GM19328 (cell line): ENCODE results near the gene GPR17.

Source experiments
- ATAC-seq: cut with Tn5 transposase; IDR thresholded peaks from one replicate; pipeline ENCODE4 v1.9.1; 2021; ENCODE audit warnings: mild to moderate bottlenecking, moderate library complexity; ENCODE audit not compliant: unreplicated experiment

The GPR17 gene

DNA sequence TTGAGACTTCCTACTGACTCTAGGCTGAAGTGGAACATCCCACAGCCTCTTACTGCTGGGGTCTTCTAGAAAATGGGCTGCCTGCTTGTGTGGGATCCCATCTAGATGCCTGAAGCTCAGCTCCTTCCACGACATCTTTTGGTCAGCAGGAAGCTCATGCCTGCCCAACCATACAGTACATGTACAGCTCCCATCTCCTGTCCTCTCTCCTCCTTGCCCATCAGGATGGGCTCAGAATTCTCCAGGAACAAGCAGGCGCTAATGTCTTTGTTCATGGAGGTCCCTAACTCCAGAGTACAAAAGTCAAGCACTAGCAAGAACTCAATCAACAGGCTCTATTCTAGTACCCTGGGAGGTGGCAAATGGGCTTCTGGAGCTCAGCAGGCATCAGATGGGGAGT, 31.7 kb upstream of the GPR17 start:
- no peak for ATAC-seq

DNA sequence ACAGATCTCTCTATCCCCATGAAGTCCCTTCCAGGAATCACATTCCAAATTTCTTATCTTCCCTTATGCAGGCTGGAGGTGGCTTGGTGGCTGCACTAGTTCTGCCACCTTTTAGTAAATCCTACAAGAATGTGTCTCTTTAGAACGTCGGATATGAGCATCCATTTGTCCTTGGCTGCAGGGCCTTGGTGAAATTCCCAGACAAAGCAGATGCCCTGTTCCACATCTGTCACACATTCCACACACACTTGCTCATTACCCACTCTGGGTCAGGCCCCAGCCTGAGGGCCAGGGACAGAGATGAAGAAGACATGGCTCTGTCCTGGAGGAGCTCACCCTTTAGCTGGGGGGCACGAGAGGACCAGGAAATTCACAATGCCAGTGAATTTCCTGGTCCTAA, 31.2 kb upstream of the GPR17 start:
- ATAC-seq = no peak

DNA sequence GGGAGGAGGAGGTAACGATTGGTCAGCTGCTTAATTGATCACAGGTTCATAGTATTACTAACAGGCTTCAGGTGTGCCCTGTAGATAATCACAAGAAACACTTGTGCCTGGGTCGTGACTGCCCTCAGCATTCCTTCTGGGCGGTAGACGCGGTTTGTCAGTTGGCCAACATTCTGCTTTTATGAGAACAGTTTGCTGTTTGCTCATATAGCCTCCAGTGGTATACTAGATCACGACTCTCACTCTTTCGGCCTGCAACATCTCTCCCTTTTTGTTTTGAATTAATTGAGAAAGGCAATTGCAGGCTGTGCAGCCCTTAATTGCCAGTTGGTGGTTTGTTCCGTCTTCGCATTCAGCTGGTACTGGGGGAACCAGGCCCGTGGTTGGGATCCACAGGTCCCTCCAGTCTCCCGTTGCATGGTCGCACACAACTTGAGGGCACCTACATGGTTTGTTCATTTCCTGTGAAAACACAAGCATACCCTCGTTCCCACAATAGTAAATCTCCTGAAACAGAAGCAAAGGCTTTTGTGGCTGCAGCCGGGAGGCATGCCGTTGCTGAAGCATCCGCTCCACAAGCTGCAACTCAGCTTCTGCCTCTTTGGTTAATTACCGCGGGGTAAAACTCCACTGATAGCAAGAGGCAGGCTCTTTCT, 30.3 kb upstream of the GPR17 start:
- no peak for ATAC-seq

DNA sequence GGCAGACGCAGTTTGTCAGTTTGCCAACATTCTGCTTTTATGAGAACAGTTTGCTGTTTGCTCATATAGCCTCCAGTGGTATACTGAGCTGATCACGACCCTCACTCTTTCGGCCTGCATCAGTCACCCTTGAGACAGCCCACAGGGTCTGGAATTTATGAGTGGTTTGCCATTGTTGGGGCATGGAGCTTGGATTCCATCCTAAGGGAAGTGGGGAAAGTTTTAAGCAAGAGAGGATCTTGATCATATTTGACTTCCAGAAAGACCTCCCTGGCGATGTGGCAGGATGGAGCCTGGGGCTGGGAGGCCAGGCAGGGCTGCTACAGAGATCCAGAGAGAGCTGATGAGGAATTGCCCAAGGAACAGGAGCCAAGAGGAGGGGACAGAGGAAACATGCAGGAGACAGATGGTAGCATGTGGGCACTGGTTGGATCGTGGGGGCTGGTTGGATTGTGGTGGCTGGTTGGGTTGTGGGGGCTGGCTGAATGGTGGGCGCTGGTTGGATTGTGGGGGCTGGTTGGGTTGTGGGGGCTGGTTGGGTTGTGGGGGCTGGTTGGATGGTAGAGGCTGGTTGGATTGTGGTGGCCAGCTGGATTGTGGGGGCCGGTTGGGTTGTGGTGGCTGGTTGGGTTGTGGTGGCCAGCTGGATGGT, 27.3 kb upstream of the GPR17 start:
- ATAC-seq = no peak

GRCh38 chr2:127619203-127619590, 26.8 kb upstream of the GPR17 start:
- ATAC-seq = no peak

GRCh38 chr2:127619877-127620705, 25.9 kb upstream of the GPR17 start:
- no peak for ATAC-seq

- ATAC-seq = no peak
These were observed 25.1 kb upstream of the GPR17 start for GRCh38 chr2:127620866-127621265.

GRCh38 chr2:127621981-127622431, 23.9 kb upstream of the GPR17 start:
- ATAC-seq = no peak

- ATAC-seq = no peak
These were observed 23.2 kb upstream of the GPR17 start for GRCh38 chr2:127622561-127623387.

DNA sequence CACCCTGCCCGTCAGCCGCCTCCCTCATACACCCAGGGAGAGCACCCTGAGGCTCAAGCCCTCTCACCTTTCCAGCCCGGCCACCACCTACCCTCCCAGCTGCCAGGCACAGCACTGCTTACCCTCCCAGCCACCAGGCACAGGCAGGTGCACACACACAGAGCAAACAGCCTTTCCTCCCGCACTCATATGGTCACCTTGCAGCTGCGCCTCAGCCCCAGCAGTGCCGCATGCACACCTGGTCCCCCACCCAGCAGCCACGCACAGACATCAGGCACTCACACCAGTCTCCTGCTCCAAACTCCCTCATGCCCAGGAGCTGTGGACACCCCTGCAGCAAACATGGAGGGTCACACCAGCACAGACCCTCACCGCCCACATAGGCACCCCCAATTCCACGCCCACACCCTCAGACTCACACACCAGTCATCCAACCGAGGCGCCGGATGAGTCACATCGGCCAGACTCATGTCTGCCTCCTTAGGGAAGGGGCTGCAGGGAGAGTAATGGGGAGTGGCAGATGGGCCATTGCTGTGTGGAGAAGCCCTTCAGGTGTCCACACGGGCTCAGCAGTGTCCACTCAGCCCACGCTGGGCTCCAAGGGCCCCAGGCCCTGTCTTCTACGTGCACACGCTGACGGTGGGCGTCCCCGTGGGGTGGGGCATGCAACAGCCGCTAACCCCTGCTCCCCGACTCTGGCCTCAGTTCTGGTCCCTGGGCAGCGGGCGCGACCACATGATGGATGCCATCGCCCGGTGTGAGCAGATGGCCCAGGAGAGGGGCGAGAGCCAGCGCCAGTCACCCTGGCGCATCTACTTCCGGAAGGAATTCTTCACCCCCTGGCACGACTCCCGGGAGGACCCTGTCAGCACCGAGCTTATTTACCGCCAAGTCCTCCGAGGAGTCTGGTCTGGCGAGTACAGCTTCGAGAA, 22.3 kb upstream of the GPR17 start:
- ATAC-seq = no peak

GRCh38 chr2:127624320-127624755, 21.6 kb upstream of the GPR17 start:
- ATAC-seq = no peak

GRCh38 chr2:127624756-127625571, 21.0 kb upstream of the GPR17 start:
- ATAC-seq = no peak

DNA sequence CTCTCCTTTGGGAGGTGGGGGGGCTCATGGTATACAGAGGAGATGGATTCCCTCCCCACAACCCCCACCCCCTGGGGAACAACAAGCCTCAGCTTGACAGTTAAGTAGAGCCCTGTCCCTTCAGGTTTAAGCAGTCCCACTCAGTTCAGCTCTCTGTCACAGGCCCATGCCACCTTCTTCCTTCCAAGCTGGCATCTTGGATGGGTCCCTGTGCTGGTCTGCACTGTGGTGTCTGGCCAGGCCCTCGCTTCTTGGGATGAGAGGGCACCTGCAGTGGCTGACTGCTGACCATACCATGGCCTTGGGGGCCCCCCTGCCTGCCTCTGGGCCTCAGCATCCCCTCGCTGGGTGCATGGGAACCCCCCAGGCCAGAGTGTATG, 20.4 kb upstream of the GPR17 start:
- ATAC-seq = no peak

- no peak for ATAC-seq
These were observed 19.8 kb upstream of the GPR17 start for GRCh38 chr2:127626175-127626574.

DNA sequence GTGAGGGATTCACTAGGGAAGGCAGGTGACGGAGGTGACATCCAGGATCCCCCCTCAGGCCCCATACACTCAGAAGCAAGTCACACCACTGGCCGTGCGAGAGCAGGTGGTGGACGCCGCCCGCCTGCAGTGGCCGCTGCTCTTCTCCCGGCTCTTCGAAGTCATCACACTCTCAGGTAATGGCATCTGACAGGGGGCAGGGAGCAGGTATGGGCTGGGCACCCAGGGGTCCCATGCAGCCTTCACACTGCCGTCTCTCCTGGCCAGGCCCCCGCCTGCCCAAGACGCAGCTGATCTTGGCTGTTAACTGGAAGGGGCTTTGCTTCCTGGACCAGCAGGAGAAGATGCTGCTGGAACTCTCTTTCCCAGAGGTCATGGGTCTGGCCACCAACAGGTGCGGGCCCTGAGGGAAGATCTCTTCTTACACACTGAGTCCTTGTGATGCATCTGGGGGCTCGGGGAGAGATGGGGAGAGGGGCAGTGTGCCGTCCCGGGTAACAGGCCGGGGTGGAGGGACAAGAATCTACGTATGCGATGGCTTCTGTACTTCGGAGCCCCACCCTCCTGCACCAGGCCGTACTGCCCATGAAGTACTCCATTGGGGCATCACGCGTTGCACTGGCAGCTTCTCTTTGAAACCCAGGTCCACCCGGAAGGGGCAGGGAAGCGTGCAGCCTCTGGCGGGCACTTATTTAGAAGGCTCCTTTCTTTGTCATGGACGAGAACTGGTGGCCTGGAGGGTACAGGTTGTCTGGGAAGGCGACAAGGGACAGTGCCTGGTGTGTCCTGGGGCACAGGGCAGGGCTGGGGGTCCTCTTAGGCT, 18.8 kb upstream of the GPR17 start:
- no peak for ATAC-seq

DNA sequence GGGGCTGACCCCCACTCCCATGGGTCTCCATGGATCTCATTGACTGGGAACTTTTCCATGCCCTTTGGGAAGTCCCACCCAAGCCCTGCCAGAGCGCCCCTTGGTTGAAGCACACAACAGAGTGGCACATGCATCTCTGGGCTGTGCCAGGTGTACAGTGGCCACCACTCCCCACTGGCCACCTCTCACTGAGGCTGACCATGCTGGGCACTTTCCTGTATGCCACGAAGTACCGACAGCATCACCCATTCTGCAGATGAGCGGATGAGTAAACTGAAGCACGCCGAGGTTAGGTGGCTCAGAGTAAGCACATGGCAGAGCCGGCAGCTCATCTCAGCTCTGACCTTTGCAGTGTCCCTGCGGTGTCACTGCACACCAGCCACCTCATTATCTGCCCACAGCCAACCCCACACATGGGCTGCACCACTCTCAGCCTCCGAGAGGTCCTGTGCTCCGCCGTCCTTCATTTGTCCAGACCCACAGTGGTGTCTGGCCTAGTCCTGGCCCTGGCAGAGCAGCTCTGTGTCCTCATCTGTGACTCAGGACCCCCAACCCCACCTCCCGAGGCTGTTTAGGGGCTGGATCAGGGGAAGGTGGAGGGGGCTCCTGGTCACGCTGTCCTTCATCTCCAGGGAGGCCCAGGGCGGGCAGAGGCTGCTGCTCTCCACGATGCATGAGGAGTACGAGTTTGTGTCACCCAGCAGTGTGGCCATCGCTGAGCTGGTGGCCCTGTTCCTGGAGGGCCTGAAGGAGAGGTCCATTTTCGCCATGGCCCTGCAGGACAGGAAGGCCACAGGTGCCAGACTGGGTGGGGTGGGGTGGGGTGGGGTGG, 18.0 kb upstream of the GPR17 start:
- no peak for ATAC-seq
